K562 (cell line): ENCODE results near the gene ZFAND2B. TPM values are rescaled to one million over a fixed set of nuclear protein-coding genes. Genes with fewer than 3 reads are reported as not detected.

Experiments
- CBX8 ChIP-seq: fragments of 200-600 bp; sonication (generic); IDR thresholded peaks from 2 replicates; pipeline ENCODE4 v1.6.1; 2012; ENCODE audit warnings: borderline replicate concordance, mixed run types, low read depth, mild to moderate bottlenecking, moderate library complexity, mixed read lengths, low read length, control low read depth, inconsistent platforms; ENCODE audit not compliant: poor library complexity, severe bottlenecking; ENCODE audit errors: extremely low read depth
- EP400 ChIP-seq: fragments of 450-650 bp; IDR thresholded peaks from 2 replicates; pipeline ENCODE4 v1.6.1; 2017; ENCODE audit warnings: antibody characterized with exemption, mild to moderate bottlenecking, moderate library complexity
- EWSR1 ChIP-seq: fragments of 450-650 bp; IDR thresholded peaks from 2 replicates; pipeline ENCODE4 v1.6.1; 2018; ENCODE audit warnings: borderline replicate concordance, mild to moderate bottlenecking, low read depth, moderate library complexity; ENCODE audit not compliant: partially characterized antibody
- HDGF ChIP-seq: fragments of 450-650 bp; IDR thresholded peaks from 2 replicates; pipeline ENCODE4 v1.6.1; 2016
- HMG20A ChIP-seq: fragments of 450-650 bp; formaldehyde crosslinking; conservative IDR thresholded peaks from 2 replicates; pipeline ENCODE4 v1.4.0; 2020; ENCODE audit warnings: mild to moderate bottlenecking, mixed read lengths
- JUN ChIP-seq, 2 experiments: sonication (generic) in 1 of 2; formaldehyde crosslinking in 1 of 2; IDR thresholded peaks; 2 replicates each; pipeline versions ENCODE4 v1.6.1 to v1.8.0; 2012 to 2022; ENCODE audit warnings: borderline replicate concordance in 2 of 2, mild to moderate bottlenecking in 2 of 2, improper control_type of control experiment in 1 of 2, low read depth in 1 of 2, low read length in 1 of 2, missing genetic modification reagents in 1 of 2
- MTF1 ChIP-seq: fragments of 250-450 bp; sonication (Bioruptor Pico); IDR thresholded peaks from 2 replicates; pipeline ENCODE4 v1.9.0; 2021; ENCODE audit warnings: moderate library complexity, mild to moderate bottlenecking, inconsistent platforms, borderline replicate concordance
- NFRKB ChIP-seq: fragments of 450-650 bp; IDR thresholded peaks from 2 replicates; pipeline ENCODE4 v1.6.1; 2016; ENCODE audit warnings: low read depth
- ZNF212 ChIP-seq: fragments of 450-650 bp; formaldehyde crosslinking; IDR thresholded peaks from 2 replicates; pipeline ENCODE4 v1.4.0; 2020; ENCODE audit warnings: mild to moderate bottlenecking
- polyA plus RNA-seq, 8 experiments: library from polyadenylated mRNA; depleted of rRNA in 4 of 8; stranded (reverse) in 5 of 8; unstranded in 3 of 8; fragments of >200 nt; fragmentation: Nextera tagmentation in 2 of 8; fragmentation: Illumina TruSeq in 1 of 8; extraction: Ambion mirVana in 2 of 8; extraction: Trizol in 1 of 8; gene quantifications; 2 replicates each; pipeline versions ENCODE4 v1.2.1 to v1.2.3, GENCODE V29; 2011 to 2014; ENCODE audit warnings: inconsistent platforms in 1 of 8, missing spikeins in 1 of 8
- total RNA-seq, 7 experiments: library from RNA; depleted of rRNA in 6 of 7; stranded (reverse); fragments of >200 nt in 6 of 7; fragmentation: Illumina TruSeq in 2 of 7; extraction: Trizol in 2 of 7; gene quantifications; 2 replicates each; pipeline versions ENCODE4 v1.2.1 to v1.2.3, GENCODE V29; 2011 to 2021; ENCODE audit warnings: low replicate concordance in 1 of 7
- TF ChIP-seq, protein P1 (sequence below), 2 experiments: fragments of 450-650 bp in 1 of 2; sonication (generic) in 1 of 2; formaldehyde crosslinking in 1 of 2; IDR thresholded peaks; 2 replicates each; pipeline versions ENCODE4 v1.7.1 to v1.9.0; 2016 to 2022; ENCODE audit warnings: inconsistent platforms in 1 of 2, mild to moderate bottlenecking in 1 of 2, missing genetic modification reagents in 1 of 2
- TF ChIP-seq, protein P2 (sequence below): fragments of 450-650 bp; IDR thresholded peaks from 2 replicates; pipeline ENCODE4 v1.6.1; 2017; ENCODE audit warnings: antibody characterized with exemption, mild to moderate bottlenecking

Gene ZFAND2B
- total and polyA plus RNA-seq, 9 of the 15 experiments (the other 6 are each of a cell fraction or from before 2014, with no cell fraction given) = 9.9 to 33.3 (median 26.1) TPM

GRCh38 chr2:219218217-219218731, 11.7 kb downstream of the ZFAND2B start (continued):
- TF ChIP-seq, protein P1, sequence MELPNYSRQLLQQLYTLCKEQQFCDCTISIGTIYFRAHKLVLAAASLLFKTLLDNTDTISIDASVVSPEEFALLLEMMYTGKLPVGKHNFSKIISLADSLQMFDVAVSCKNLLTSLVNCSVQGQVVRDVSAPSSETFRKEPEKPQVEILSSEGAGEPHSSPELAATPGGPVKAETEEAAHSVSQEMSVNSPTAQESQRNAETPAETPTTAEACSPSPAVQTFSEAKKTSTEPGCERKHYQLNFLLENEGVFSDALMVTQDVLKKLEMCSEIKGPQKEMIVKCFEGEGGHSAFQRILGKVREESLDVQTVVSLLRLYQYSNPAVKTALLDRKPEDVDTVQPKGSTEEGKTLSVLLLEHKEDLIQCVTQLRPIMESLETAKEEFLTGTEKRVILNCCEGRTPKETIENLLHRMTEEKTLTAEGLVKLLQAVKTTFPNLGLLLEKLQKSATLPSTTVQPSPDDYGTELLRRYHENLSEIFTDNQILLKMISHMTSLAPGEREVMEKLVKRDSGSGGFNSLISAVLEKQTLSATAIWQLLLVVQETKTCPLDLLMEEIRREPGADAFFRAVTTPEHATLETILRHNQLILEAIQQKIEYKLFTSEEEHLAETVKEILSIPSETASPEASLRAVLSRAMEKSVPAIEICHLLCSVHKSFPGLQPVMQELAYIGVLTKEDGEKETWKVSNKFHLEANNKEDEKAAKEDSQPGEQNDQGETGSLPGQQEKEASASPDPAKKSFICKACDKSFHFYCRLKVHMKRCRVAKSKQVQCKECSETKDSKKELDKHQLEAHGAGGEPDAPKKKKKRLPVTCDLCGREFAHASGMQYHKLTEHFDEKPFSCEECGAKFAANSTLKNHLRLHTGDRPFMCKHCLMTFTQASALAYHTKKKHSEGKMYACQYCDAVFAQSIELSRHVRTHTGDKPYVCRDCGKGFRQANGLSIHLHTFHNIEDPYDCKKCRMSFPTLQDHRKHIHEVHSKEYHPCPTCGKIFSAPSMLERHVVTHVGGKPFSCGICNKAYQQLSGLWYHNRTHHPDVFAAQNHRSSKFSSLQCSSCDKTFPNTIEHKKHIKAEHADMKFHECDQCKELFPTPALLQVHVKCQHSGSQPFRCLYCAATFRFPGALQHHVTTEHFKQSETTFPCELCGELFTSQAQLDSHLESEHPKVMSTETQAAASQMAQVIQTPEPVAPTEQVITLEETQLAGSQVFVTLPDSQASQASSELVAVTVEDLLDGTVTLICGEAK (IDR thresholded peaks at IDR 0.05) = no peak
- TF ChIP-seq, protein P1 (CRISPR knock-in tag; IDR thresholded peaks at IDR 0.05) = no peak
- no peak for TF ChIP-seq MTF1 (CRISPR knock-in tag)
- TF ChIP-seq ZNF212 (CRISPR knock-in tag) = no peak
- TF ChIP-seq JUN (IDR thresholded peaks at IDR 0.05; ENCODE audit: borderline replicate concordance, low read depth, low read length) = no peak
- no peak for TF ChIP-seq JUN (CRISPR knock-in tag; IDR thresholded peaks at IDR 0.05; ENCODE audit: borderline replicate concordance)
- no peak for TF ChIP-seq NFRKB
- TF ChIP-seq EP400 = no peak
- TF ChIP-seq HMG20A = no peak
- TF ChIP-seq, protein P2, sequence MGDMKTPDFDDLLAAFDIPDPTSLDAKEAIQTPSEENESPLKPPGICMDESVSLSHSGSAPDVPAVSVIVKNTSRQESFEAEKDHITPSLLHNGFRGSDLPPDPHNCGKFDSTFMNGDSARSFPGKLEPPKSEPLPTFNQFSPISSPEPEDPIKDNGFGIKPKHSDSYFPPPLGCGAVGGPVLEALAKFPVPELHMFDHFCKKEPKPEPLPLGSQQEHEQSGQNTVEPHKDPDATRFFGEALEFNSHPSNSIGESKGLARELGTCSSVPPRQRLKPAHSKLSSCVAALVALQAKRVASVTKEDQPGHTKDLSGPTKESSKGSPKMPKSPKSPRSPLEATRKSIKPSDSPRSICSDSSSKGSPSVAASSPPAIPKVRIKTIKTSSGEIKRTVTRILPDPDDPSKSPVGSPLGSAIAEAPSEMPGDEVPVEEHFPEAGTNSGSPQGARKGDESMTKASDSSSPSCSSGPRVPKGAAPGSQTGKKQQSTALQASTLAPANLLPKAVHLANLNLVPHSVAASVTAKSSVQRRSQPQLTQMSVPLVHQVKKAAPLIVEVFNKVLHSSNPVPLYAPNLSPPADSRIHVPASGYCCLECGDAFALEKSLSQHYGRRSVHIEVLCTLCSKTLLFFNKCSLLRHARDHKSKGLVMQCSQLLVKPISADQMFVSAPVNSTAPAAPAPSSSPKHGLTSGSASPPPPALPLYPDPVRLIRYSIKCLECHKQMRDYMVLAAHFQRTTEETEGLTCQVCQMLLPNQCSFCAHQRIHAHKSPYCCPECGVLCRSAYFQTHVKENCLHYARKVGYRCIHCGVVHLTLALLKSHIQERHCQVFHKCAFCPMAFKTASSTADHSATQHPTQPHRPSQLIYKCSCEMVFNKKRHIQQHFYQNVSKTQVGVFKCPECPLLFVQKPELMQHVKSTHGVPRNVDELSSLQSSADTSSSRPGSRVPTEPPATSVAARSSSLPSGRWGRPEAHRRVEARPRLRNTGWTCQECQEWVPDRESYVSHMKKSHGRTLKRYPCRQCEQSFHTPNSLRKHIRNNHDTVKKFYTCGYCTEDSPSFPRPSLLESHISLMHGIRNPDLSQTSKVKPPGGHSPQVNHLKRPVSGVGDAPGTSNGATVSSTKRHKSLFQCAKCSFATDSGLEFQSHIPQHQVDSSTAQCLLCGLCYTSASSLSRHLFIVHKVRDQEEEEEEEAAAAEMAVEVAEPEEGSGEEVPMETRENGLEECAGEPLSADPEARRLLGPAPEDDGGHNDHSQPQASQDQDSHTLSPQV = no peak; the same call in 1 of the 2 replicates
- no peak for TF ChIP-seq HDGF
- no peak for TF ChIP-seq CBX8
- TF ChIP-seq EWSR1 = no peak
